HepG2 (cell line): ENCODE data around the gene CASP4. TPM values are rescaled to one million over a fixed set of nuclear protein-coding genes. Genes with fewer than 3 reads are reported as not detected.
A peak's percentile ranks its signal among the peaks of the same experiment; 100 is the strongest.

Experiments used
- ATAC-seq: fragments of 200-7000 bp; cut with Tn5 transposase; 3 replicates; pipeline ENCODE4 v1.9.1; 2020; ENCODE audit warnings: mild to moderate bottlenecking, moderate library complexity
- Bru-seq: library from RNA; stranded (reverse); fragments of 400-500 nt; gene quantifications from one replicate; lab custom pipeline; 2021; lab: Mats Ljungman, UMichigan
- BruChase-seq, 2 experiments: library from RNA; stranded (reverse); fragments of 400-500 nt; gene quantifications; one replicate each; lab custom pipeline; 2021; lab: Mats Ljungman, UMichigan
- BruUV-seq: library from RNA; stranded (reverse); fragments of 400-500 nt; replicated peaks from 2 replicates; lab custom pipeline; 2021; lab: Mats Ljungman, UMichigan
- CTCF ChIA-PET: fragments of 300-600 bp; formaldehyde crosslinking; extraction: SDS; loops from one replicate; lab custom pipeline; 2021; ENCODE audit warnings: low total read pairs, inconsistent platforms, low intra/inter-chr PET ratio; lab: Yijun Ruan, JAX
- POLR2A ChIA-PET: fragments of 350-600 bp; sonication (Branson Sonifier 250); formaldehyde crosslinking; loops from one replicate; lab custom pipeline; 2020; ENCODE audit warnings: antibody characterized with exemption, inconsistent platforms; lab: Yijun Ruan, JAX
- DNase-seq: peaks from one replicate; pipeline ENCODE4 v3.0.0-alpha.2; 2015; ENCODE audit warnings: low spot score
- FAIRE-seq: peaks from 3 replicates; lab custom pipeline; 2011; peaks lifted over from hg19 to GRCh38; lab: Jason Lieb, UNC
- H2AFZ ChIP-seq: one replicate; pipeline ENCODE4 v1.6.1; 2011; ENCODE audit warnings: low read length, inconsistent platforms
- H3K27ac ChIP-seq: fragments of 300-600 bp; 3 replicates; pipeline ENCODE4 v1.8.0; 2011; ENCODE audit warnings: mixed run types, mild to moderate bottlenecking, mixed read lengths, low read length, inconsistent platforms; ENCODE audit not compliant: insufficient read depth; ENCODE audit errors: extremely low read length
- H3K27me3 ChIP-seq, 2 experiments: fragments of 200-600 bp in 1 of 2; 2 replicates in 1 of 2; 3 replicates in 1 of 2; pipeline versions ENCODE4 v1.6.0 to v1.8.0; 2011; ENCODE audit warnings: low read length in 2 of 2, mild to moderate bottlenecking in 2 of 2, moderate library complexity in 2 of 2, inconsistent platforms in 1 of 2; ENCODE audit not compliant: insufficient read depth in 2 of 2, control insufficient read depth in 1 of 2
- H3K36me3 ChIP-seq, 2 experiments: fragments of 200-600 bp in 1 of 2; replicated peaks in 1 of 2; 2 replicates in 1 of 2; 3 replicates in 1 of 2; pipeline versions ENCODE4 v1.5.1 to v1.8.0; 2011; ENCODE audit warnings: low read length in 2 of 2, inconsistent platforms in 1 of 2; ENCODE audit not compliant: insufficient read depth in 2 of 2, control insufficient read depth in 1 of 2
- H3K4me1 ChIP-seq: 2 replicates; pipeline ENCODE4 v1.5.1; 2012; ENCODE audit warnings: low read length, inconsistent platforms; ENCODE audit not compliant: insufficient read depth
- H3K4me2 ChIP-seq: 2 replicates; pipeline ENCODE4 v1.6.0; 2011; ENCODE audit warnings: low read depth, low read length, inconsistent platforms
- H3K4me3 ChIP-seq, 3 experiments: fragments of 200-600 bp in 1 of 3; sonication (generic), shearing (Covaris generic) in 1 of 3; replicated peaks in 1 of 3; 2 replicates each; pipeline ENCODE4 v1.5.1; 2011 to 2016; ENCODE audit warnings: low read length in 3 of 3, inconsistent platforms in 2 of 3, low read depth in 2 of 3, mild to moderate bottlenecking in 2 of 3, control low read depth in 1 of 3, mixed read lengths in 1 of 3; ENCODE audit not compliant: insufficient read depth in 1 of 3
- H3K79me2 ChIP-seq: one replicate; pipeline ENCODE4 v1.6.1; 2011; ENCODE audit warnings: low read length, inconsistent platforms; ENCODE audit not compliant: insufficient read depth
- H3K9ac ChIP-seq: 2 replicates; pipeline ENCODE4 v1.6.0; 2011; ENCODE audit warnings: mild to moderate bottlenecking, low read depth, low read length, inconsistent platforms; ENCODE audit not compliant: insufficient read depth
- H3K9me3 ChIP-seq: 2 replicates; pipeline ENCODE4 v1.5.1; 2012; ENCODE audit warnings: mild to moderate bottlenecking, low read length
- H4K20me1 ChIP-seq: 2 replicates; pipeline ENCODE4 v1.6.0; 2011; ENCODE audit warnings: inconsistent platforms, mild to moderate bottlenecking, low read length, moderate library complexity; ENCODE audit not compliant: insufficient read depth
- ELF4 ChIP-seq: sonication (generic); formaldehyde crosslinking; IDR thresholded peaks from 2 replicates; pipeline ENCODE4 v1.5.0; 2020; ENCODE audit warnings: missing genetic modification reagents, mild to moderate bottlenecking, moderate library complexity, borderline replicate concordance
- FOSL2 ChIP-seq: sonication (generic); formaldehyde crosslinking; IDR thresholded peaks from 2 replicates; pipeline ENCODE4 v1.4.0; 2020; ENCODE audit warnings: missing genetic modification reagents
- GATA4 ChIP-seq: sonication (generic); IDR thresholded peaks from 2 replicates; pipeline ENCODE4 v1.6.1; 2016; ENCODE audit warnings: antibody characterized with exemption, low read depth, borderline replicate concordance
- HNF4A ChIP-seq: sonication (generic); formaldehyde crosslinking; IDR thresholded peaks from 2 replicates; pipeline ENCODE4 v1.4.0; 2020; ENCODE audit warnings: missing genetic modification reagents
- IRF2 ChIP-seq: IDR thresholded peaks from 2 replicates; pipeline ENCODE4 v1.6.1; 2018; ENCODE audit warnings: missing genetic modification reagents, missing compliant biosample characterization
- NCOA2 ChIP-seq: sonication (generic); formaldehyde crosslinking; IDR thresholded peaks from 2 replicates; pipeline ENCODE4 v1.8.0; 2022; ENCODE audit warnings: inconsistent platforms
- SATB2 ChIP-seq: sonication (generic); formaldehyde crosslinking; IDR thresholded peaks from 2 replicates; pipeline ENCODE4 v1.5.0; 2020; ENCODE audit warnings: missing genetic modification reagents
- TAF15 ChIP-seq: fragments of 200-400 bp; formaldehyde crosslinking; IDR thresholded peaks from one replicate; pipeline ENCODE4 v1.6.1; 2018; ENCODE audit warnings: mild to moderate bottlenecking, low read depth, low read length; ENCODE audit not compliant: poor library complexity, severe bottlenecking
- ZNF879 ChIP-seq: sonication (generic); formaldehyde crosslinking; IDR thresholded peaks from 2 replicates; pipeline ENCODE4 v1.8.1; 2023; ENCODE audit warnings: missing genetic modification reagents
- WGBS: methylation state at CpG from one replicate; pipeline ENCODE4 v1.1.6; 2017; ENCODE audit warnings: low lambda C conversion rate; 5-methylcytosine and 5-hydroxymethylcytosine counted together
- in situ Hi-C: cut with HindIII; loops from 2 replicates; pipeline ENCODE4 v1.10.0; 2017; ENCODE audit warnings: low pct_unique_long_range_greater_than_20kb; ENCODE audit not compliant: extremely low pct_ligation_motif_present
- intact Hi-C: fragments of 100-400 bp; cut with micrococcal nuclease; formaldehyde crosslinking; loops from one replicate; pipeline ENCODE4 v1.10.0; 2022; ENCODE audit not compliant: unreplicated experiment
- long read RNA-seq, 2 experiments: library from RNA in 1 of 2; library from polyadenylated mRNA in 1 of 2; stranded (forward) in 1 of 2; unstranded in 1 of 2; transcript quantifications; one replicate each; pipeline ENCODE4 v2.0.0, GENCODE V29; 2019 to 2022
- polyA minus RNA-seq, 3 experiments: library from RNA; depleted of rRNA, polyadenylated mRNA; stranded (reverse); fragments of >200 nt; gene quantifications; 2 replicates each; pipeline ENCODE4 v1.2.3, GENCODE V29; 2011; ENCODE audit warnings: low replicate concordance in 1 of 3
- polyA plus RNA-seq, 8 experiments: library from polyadenylated mRNA; depleted of rRNA in 3 of 8; stranded (reverse) in 7 of 8; unstranded in 1 of 8; fragments of >200 nt; fragmentation: Illumina TruSeq in 4 of 8; extraction: Trizol in 4 of 8; gene quantifications; 2 replicates each; pipeline versions ENCODE4 v1.2.1 to v1.2.3, GENCODE V29; 2011 to 2016; ENCODE audit warnings: low read depth in 4 of 8, missing spikeins in 1 of 8, mixed read lengths in 1 of 8; ENCODE audit not compliant: insufficient read depth in 1 of 8
- total RNA-seq, 5 experiments: library from RNA; depleted of rRNA; stranded (reverse); fragments of >200 nt; fragmentation: Illumina TruSeq; extraction: Trizol; gene quantifications; 2 replicates each; pipeline ENCODE4 v1.2.3, GENCODE V29; 2016; ENCODE audit warnings: low read depth in 1 of 5
- TF ChIP-seq, protein P1 (sequence below): IDR thresholded peaks from 2 replicates; pipeline ENCODE4 v1.6.1; 2018; ENCODE audit warnings: missing genetic modification reagents
- TF ChIP-seq, protein P2 (sequence below): sonication (generic); formaldehyde crosslinking; IDR thresholded peaks from 2 replicates; pipeline ENCODE4 v1.5.0; 2020; ENCODE audit warnings: mild to moderate bottlenecking, missing genetic modification reagents, borderline replicate concordance
- TF ChIP-seq, protein P3 (sequence below): sonication (generic); formaldehyde crosslinking; conservative IDR thresholded peaks from 2 replicates; pipeline ENCODE4 v1.8.0; 2022; ENCODE audit warnings: low read depth, missing genetic modification reagents

CASP4 gene
- 69.8 and 98.1 TPM in 2 replicates for total RNA-seq (2016; rRNA removed; fragmentation: Illumina TruSeq; extraction: Trizol)
- total RNA-seq (2016; cell fraction: cytosol; rRNA removed; fragmentation: Illumina TruSeq; extraction: Trizol; ENCODE audit: low read depth) = 36.5 and 43.9 TPM in 2 replicates
- 66.3 and 96.5 TPM in 2 replicates for total RNA-seq (2016; cell fraction: insoluble cytoplasmic fraction; rRNA removed; fragmentation: Illumina TruSeq; extraction: Trizol)
- total RNA-seq (2016; cell fraction: membrane; rRNA removed; fragmentation: Illumina TruSeq; extraction: Trizol) = 53.9 and 61.1 TPM in 2 replicates
- total RNA-seq (2016; cell fraction: nucleus; rRNA removed; fragmentation: Illumina TruSeq; extraction: Trizol) = 34.8 and 41.5 TPM in 2 replicates
- polyA plus RNA-seq (2011; rRNA removed) = 51.6 and 56.4 TPM in 2 replicates
- 46.8 and 70.2 TPM in 2 replicates for polyA plus RNA-seq (2011; cell fraction: cytosol; rRNA removed)
- 26.2 and 34.3 TPM in 2 replicates for polyA plus RNA-seq (2011; cell fraction: nucleus; rRNA removed)
- 33.4 and 36.9 TPM in 2 replicates for polyA plus RNA-seq (2012)
- 24.9 and 28.4 TPM in 2 replicates for polyA plus RNA-seq (2016; cell fraction: cytosol; fragmentation: Illumina TruSeq; extraction: Trizol; ENCODE audit: low read depth)
- polyA plus RNA-seq (2016; cell fraction: insoluble cytoplasmic fraction; fragmentation: Illumina TruSeq; extraction: Trizol; ENCODE audit: low read depth) = 78.4 and 81.9 TPM in 2 replicates
- 37.8 and 40.0 TPM in 2 replicates for polyA plus RNA-seq (2016; cell fraction: membrane; fragmentation: Illumina TruSeq; extraction: Trizol; ENCODE audit: low read depth)
- 47.8 and 47.9 TPM in 2 replicates for polyA plus RNA-seq (2016; cell fraction: nucleus; fragmentation: Illumina TruSeq; extraction: Trizol; ENCODE audit: insufficient read depth, low read depth)
- 30.9 and 60.6 TPM in 2 replicates for polyA minus RNA-seq (2011; rRNA and poly(A)+ RNA removed; ENCODE audit: low replicate concordance)
- polyA minus RNA-seq (2011; cell fraction: cytosol; rRNA and poly(A)+ RNA removed) = 16.6 and 25.4 TPM in 2 replicates
- polyA minus RNA-seq (2011; cell fraction: nucleus; rRNA and poly(A)+ RNA removed) = 34.2 and 48.7 TPM in 2 replicates
- percentile 80 among the genes with signal in this experiment for Bru-seq, nascent RNA
- percentile 66 among the genes with signal in this experiment for BruChase-seq, experiment 1, labeled RNA remaining after a 6-hour chase
- BruChase-seq, experiment 2, labeled RNA remaining after a 2-hour chase = percentile 65 among the genes with signal in this experiment
- long read RNA-seq, experiment 1, transcript CASP4-203 (9 exons, 2,158 nt) = major isoform, 30 of 48 reads
- long read RNA-seq, experiment 1, partial matches to known transcripts = 6 of 48 reads
- long read RNA-seq, experiment 1, other reads (novel, unspliced or antisense) = 11 of 48 reads
- long read RNA-seq, experiment 2, transcript CASP4-203 (9 exons, 2,158 nt) = major isoform, 35 of 69 reads
- long read RNA-seq, experiment 2, partial matches to known transcripts = 20 of 69 reads
- long read RNA-seq, experiment 2, other reads (novel, unspliced or antisense) = 12 of 69 reads

DNA sequence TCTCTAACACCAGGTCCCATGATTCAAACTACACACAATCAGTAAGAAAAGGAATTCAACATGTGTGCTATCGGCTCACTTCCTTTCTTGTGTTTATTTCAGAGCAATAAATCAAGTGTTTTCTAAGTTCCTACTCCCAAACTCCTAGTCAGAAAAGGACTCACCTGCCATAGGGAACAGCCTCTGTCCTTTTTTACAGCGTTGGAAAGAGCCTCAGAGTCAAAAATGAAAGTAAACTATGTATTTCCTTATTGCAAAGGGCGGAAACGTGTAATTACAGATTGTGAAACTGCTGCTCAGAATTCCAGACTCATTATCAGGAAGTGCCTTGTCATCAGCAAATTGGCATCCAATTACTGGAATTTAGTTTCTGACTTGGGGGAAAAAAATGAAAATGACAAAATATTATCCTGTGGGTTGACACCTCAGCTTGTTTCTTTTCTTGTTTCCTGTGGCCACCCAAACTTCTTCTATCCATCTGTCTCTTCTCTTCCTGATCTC lies at the start of gene CASP4:
Gene CASP4 (minus strand): TSS at position 220 of the 501 bp plus-strand sequence. CDS start 49 bp downstream, at position 171.
- POLR2A ChIA-PET = interaction anchor here (0.9 to 2.5 kb wide), 9 partner anchors 9 to 233 kb away, joined by 3 to 9 read pairs (median 5); no protein-coding TSS in a partner anchor
- no peak for FAIRE-seq
- TF ChIP-seq ELF4 (CRISPR knock-in tag) (peak; percentile 75; the same call in 1 of the 2 replicates), HNF4A (CRISPR knock-in tag) (0 out of 2 replicates have a peak, but pooled peaks have one; percentile 9), SATB2 (CRISPR knock-in tag) (peak; percentile 26; the same call in 1 of the 2 replicates), ZNF879 (CRISPR knock-in tag) (no peak), NCOA2 (CRISPR knock-in tag) (0 out of 2 replicates have a peak, but pooled peaks have one; percentile 26), IRF2 (CRISPR knock-in tag) (peak; percentile 97), TAF15 (no peak), GATA4 (no peak), FOSL2 (no peak)
- TF ChIP-seq, protein P1, sequence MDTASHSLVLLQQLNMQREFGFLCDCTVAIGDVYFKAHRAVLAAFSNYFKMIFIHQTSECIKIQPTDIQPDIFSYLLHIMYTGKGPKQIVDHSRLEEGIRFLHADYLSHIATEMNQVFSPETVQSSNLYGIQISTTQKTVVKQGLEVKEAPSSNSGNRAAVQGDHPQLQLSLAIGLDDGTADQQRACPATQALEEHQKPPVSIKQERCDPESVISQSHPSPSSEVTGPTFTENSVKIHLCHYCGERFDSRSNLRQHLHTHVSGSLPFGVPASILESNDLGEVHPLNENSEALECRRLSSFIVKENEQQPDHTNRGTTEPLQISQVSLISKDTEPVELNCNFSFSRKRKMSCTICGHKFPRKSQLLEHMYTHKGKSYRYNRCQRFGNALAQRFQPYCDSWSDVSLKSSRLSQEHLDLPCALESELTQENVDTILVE (CRISPR knock-in tag) = peak; percentile 38; the same call in 1 of the 2 replicates
- TF ChIP-seq, protein P2, sequence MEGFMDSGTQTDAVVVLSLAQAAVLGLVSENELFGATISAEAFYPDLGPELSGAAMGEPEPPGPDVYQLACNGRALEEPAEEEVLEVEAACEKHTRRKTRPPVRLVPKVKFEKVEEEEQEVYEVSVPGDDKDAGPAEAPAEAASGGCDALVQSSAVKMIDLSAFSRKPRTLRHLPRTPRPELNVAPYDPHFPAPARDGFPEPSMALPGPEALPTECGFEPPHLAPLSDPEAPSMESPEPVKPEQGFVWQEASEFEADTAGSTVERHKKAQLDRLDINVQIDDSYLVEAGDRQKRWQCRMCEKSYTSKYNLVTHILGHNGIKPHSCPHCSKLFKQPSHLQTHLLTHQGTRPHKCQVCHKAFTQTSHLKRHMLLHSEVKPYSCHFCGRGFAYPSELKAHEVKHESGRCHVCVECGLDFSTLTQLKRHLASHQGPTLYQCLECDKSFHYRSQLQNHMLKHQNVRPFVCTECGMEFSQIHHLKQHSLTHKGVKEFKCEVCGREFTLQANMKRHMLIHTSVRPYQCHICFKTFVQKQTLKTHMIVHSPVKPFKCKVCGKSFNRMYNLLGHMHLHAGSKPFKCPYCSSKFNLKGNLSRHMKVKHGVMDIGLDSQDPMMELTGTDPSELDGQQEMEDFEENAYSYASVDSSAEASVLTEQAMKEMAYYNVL = 0 out of 2 replicates have a peak, but pooled peaks have one; percentile 22
- TF ChIP-seq, protein P3, sequence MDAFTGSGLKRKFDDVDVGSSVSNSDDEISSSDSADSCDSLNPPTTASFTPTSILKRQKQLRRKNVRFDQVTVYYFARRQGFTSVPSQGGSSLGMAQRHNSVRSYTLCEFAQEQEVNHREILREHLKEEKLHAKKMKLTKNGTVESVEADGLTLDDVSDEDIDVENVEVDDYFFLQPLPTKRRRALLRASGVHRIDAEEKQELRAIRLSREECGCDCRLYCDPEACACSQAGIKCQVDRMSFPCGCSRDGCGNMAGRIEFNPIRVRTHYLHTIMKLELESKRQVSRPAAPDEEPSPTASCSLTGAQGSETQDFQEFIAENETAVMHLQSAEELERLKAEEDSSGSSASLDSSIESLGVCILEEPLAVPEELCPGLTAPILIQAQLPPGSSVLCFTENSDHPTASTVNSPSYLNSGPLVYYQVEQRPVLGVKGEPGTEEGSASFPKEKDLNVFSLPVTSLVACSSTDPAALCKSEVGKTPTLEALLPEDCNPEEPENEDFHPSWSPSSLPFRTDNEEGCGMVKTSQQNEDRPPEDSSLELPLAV (CRISPR knock-in tag) = no peak

More for the DNA sequence above, at the start of gene CASP4:
- Histone ChIP-seq H3K4me2 (peak within 1 kb of the TSS; percentile 76), H3K79me2 (peaks cover 8% of the 10 kb centered on the region), H3K4me1 (peaks cover 33% of the 10 kb centered on the region), H3K27me3 (no peaks in the 10 kb centered on the region; a peak in 1 of 5 replicates), H3K36me3 (no peaks in the 10 kb centered on the region), H3K27ac (peak within 1 kb of the TSS; percentile 72), H2AFZ (peak within 1 kb of the TSS; percentile 92), H3K9ac (peak within 1 kb of the TSS; percentile 79), H3K4me3 (peak within 1 kb of the TSS; percentile 67 to 84 (median 78)), H4K20me1 (no peaks in the 10 kb centered on the region), H3K9me3 (0 out of 2 replicates have a peak, but pooled peaks cover 8% of the 10 kb centered on the region)
- CTCF ChIA-PET = no interaction called here
- DNase-seq = peak; percentile 56
- in situ Hi-C loops = no loop called here
- peak; percentile 52 for ATAC-seq
- intact Hi-C loops = loop anchor here (2.0 kb wide), 3 partner anchors 36 to 234 kb away; no protein-coding TSS in a partner anchor
- 0% methylated on average over 4 of the region's 4 CpGs for WGBS
- BruUV-seq = no TSS peak
